GM18858 (cell line): ENCODE results near the gene CCT7.

Source experiments
- ATAC-seq: cut with Tn5 transposase; IDR thresholded peaks from one replicate; pipeline ENCODE4 v1.9.1; 2021; ENCODE audit not compliant: unreplicated experiment

The CCT7 gene

DNA sequence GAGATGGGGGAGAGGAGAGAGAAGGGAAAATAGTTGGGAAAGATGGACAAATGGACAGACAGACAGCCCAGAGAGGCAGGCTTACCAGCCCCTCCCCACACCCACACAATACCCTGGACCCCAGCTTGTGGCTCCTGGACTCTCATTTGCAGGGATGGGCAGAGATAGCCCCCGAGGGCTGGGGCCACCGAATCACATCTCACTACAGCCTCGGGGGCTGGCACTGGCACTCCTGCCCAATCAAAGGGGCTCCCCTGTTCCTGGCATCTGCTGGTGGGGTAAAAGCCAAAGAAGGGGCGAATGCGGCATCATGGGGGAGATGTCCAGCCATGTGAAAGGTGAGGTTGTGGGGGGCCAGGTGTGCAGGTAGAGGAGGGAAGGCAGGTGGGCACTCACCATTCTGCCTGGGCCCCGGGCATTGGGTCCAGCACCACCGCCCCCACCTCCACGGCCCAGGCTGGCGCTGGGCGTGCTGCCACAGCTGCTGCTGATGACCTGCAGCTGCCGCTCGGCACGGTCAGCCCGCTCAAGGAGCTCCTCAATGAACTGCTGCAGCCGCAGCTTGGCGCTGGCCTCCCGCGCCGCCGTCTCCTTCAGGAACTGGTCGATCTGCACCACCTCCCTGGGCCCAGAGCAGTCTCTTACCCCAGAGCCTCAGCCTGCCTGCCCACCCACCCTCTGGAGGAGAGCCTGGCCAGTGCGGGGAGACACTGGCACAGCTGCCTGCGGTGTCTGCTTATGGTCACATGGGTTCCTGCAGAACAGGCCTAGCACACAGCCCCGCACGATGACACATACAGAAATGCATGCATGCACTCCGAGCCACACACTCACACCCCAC, 32.2 kb downstream of the CCT7 start:
- ATAC-seq: no peak

DNA sequence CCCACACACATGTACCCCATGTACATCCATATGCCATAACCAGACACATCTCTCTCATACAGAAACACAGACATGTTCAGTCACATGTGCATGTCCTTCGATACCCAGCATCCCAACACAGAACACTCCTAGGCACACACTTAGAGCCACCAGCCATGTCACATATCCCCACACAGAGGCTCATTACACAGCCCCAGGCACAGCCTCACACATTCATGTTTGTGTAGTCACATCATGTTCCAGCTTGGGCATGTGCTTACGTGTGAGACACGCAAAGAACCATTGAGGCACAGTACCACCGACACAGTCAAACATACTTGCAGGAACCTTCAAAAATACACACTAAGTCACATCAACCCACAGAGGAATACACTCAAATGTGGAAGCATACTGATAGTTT, 32.9 kb downstream of the CCT7 start:
- ATAC-seq: no peak

DNA sequence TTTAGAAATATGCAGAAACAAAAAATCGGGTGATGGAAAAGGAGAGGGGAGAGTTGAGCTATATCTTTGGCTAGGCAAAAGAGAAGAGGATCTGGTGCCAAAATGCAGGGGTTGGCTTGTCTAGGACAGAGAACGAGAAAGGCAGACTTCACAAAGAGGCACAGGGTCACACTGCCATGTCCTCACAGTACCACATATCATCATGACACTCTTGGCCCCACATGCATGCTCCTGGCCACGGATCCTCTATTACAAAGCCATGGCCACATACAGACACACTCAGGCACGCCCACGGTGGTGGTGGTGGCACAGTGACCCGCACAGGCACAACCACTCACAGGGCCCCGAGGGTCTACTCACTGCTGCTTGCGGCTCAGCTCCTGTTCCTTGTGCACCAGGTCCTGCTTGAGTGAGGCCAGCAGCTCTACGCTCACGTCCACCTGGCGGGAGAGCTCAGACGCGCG, 34.3 kb downstream of the CCT7 start:
- no peak for ATAC-seq

DNA sequence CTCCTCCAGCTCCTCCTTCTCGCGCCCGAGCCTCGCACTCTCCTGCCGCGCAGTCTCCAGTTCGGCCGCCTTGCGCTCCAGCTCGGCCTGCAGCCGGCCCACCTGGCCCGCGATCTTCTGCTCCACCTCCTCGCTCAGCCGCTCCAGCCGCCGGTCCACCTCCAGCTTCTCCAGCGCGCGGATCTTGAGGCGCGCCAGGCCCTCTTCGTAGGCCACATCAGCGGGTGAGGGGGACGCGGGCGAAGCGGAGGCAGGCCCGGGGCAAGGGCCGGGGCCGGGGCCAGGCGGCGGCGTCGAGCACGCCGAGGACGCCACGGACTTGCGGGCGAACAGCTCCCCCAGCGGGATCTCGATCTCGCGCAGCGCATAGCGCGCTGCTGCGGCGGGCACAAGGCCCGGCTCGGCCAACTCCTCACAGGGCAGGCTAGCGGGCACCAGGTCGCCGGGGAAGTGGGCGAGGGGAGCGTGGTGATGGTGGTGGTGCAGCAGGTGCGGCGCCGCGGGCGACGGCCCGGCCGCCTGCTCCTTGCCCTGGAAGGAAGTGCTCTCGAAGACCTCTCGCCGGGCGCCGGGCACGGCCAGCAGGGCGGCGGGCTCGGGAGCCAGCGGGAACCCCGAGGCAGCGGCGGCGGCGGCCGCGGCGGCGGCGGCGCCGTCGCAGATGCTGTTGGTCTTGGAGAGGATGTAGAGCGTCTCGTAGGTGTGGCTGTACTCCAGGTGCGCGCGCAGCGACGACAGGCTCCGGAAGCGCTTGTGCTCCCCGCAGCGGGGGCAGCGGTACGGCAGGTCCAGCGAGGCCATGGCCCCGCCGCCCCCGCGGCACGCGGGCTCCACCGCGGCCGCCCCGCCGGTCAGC, 35.0 kb downstream of the CCT7 start:
- no peak for ATAC-seq

DNA sequence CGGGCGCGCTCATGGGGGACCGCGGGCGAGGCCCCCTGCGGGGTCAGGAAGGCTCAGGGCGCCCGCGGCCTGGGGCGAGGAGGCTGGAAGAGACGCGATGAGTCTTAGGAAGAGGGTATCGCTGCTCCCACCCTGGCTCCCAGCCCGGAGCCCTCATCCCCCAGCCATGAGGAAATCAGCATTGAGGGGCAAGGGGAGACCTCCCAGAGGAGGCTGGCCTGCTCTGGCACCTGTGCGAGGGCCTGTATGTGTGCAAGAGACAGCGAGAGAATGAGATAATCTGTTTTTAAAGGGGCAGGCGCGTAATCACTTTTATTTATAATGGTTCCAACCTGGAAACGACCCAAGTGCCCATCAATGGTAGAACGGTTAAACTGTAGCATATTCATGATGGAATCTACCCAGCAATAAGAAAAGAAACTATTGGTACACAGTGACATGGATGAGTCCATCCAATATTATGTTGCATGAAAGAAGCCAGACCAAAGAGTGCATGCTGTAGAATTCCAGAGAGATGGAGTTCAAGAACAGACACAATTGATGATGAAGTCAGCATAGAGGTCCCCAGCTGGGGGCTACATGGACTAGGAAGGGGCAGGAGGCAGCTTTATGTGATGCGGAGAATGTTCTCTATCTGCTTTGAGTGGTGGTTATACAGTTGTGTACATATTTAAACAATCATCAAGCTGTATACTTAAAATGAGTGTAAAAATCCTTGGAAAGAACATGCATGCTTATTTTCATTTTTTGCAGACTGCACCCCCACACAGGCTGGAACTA, 35.8 kb downstream of the CCT7 start:
- ATAC-seq: no peak

DNA sequence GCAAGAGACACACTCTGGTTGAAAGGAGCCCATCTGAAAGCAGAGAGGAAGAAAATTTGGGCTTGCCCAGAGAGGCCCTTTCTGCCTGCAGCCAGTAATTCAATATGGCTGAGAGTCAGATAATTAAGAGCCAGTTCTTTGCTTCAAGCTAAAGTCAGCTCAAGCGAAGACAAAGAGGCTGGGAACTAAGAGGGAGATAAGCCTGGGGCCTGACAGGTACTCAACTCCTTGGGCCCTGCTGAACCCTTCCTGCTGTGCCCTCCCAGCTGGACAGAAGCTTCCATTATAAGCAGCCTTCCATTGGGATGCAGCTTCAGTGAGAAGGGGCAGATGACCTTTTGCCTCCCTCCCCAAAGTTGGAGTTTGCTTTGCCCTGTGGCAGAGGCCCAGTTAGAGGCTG, 38.2 kb downstream of the CCT7 start:
- no peak for ATAC-seq

DNA sequence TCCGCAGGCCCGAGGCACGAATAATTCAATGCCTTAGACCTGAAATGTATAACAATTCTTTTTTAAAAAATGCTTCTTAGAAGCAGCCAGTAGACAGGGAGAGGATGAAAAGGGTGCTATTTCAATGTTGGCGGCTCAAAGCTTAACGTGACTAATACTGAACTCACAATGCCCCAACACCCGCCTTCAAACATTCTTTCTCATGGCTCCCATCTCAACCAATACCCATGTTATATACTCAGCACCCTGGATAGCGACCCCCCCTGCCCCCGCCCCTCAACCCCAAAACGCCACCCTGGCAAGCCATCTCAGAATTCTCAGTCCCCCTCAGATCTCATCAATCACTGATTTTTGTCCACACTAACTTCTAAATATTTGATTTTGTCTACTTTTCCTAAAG, 45.7 kb downstream of the CCT7 start:
- no peak for ATAC-seq

DNA sequence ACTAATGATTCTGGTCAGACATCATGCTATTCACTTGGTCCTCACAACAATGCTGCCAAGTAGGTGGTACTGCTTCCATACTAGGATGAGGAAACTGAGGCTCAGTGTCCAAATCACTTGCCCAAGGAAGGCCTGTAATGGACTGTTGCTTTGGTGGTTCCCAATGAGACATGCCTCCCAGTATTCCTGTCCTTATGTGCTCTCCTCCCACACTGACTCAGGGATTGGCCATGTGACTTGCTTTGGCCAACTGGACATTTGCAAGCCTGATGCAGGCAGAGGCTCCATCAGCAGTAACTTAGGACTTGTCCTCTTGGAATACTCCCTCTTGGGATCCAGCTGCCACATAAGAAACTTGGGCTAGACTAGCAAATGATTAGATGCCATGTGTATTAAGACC, 47.1 kb downstream of the CCT7 start:
- no peak for ATAC-seq

DNA sequence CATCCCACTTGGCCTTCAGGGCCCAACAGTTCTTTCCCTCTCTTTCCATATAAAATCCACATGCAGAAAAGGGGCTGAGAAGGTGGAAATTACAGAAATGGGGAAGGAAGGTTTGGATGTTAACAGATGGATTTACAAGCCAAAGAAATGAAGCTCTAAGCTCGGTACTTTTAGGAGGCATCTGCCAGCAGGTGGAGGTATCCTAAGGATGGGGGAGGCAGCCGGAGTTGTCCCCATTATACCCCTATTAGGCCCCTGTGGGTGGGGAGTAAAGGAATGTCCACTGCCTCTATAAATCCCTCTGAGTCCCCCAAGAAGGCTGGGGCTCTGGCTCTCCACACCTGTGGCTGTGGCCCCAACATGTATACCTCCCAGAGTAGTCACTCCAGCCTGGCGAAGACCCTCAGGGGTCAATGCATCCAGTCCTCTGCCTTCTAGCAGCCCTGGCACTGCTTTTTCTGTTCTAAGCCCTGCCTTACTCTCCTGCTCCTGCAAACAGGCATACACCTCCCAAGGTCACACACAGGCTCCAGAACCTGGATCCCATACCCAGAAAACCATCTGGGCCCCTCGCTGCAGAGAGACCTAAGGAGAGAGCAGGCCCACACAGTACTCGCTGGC, 48.9 kb downstream of the CCT7 start:
- ATAC-seq: no peak

DNA sequence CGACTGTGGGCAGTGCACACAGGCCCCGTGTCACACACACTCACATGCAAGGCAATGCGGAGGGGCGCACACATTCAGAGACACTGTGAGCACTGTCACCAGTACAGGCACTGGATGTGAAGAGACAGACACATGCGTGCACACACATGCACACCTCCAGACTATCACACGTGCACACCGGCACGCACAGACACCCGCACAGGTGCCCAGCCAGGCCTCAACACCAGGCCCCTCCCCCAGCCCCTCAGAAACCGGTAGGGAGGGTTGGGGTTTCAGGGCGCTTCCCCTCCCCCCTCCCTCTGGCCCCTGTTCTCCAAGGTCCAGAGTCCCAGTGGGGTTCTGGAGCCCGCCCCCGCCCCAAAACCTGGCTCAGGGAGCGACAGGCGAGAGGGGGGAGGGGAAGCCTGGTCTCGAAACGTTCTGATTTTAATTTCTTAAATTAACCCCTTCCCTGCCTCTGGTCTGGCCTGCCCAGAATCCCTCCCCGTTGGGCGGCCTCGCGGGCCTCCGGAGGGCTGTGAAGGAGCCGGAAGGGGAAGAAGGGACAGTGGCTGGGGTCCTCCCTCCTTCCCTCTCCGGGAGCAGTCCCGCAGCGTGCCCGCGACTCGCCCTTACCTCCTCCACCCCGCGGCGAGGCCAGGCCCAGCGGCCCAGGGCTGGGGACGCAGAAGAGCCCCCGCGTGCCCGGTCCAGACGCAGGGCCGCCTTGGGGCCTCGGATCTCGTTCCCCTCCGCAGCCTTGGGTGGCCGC, 49.6 kb downstream of the CCT7 start:
- peak; percentile 4 for ATAC-seq

DNA sequence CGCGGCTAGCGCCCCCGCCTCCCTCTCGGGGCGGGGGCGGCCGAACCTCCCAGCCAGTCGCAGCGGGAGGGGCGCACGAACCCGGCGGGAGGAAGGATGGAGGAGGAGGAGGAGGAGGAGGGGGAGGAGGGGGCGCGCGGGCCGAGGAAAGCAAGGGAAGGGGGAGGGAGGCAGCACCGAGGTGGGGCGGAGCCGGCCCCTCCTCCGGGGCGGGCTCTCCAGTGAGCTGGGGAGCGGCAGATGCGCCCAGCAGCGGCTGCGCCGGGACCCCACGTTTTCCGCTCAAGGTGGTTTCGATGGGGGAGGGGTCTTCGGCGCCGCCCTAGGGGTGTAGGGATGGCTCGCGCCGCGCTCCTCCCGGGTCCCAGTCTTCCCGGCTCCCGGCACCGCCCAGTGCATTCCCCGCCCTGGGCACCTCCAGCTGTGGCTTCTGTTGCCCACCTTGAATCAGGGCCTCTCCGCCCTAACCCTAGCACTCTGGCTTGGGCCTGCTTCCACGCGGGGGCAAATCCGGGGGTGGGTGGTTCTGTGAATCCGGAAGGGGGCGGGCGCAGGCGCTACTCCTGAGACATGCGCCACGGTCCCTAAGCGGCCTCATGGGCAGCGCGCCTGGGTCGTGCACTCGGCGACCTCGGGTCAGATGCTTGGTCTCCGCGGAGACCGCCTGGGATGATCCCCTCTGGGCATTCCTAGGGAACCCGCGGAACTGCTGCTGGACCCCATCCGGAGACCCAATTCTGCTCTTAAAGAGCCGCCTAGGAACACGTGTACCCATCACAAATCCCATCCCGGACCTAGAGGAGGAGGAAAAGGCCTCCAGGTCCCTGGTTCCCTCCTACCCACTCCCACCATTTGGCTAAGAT, 50.4 kb downstream of the CCT7 start, which contains the start of gene FBXO41:
Gene FBXO41 (minus strand): TSS at position 183 of the 863 bp plus-strand sequence. CDS start 14,848 bp downstream, outside the sequence.
- ATAC-seq: peak; percentile 60

DNA sequence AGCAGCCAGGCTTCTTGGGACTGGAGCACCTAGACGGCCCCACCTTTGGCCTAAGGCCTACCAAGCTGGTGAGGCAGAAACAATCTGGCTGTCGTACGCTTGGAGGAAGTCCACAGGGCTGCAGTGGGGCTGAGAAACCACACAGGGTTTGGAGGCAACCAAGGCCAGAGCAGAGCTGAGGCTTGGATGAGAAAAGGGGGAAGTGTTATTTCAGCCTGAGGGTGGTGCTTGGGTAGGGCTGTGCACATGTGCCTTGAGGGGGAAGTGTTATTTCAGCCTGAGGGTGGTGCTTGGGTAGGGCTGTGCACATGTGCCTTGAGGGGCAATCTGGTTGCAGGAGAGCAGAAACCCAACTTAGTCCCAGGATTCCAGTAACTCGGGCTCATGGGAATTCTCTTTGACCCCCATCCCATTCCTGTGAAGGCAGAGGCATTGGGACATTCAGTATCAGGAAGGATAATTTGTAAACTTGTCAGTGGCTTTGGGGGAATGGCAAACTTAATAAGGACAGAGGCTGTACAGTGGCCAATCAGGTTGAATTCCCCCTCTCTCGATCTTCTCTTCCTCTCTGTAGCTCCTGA, 51.1 kb downstream of the CCT7 start:
- ATAC-seq: peak; percentile 67

DNA sequence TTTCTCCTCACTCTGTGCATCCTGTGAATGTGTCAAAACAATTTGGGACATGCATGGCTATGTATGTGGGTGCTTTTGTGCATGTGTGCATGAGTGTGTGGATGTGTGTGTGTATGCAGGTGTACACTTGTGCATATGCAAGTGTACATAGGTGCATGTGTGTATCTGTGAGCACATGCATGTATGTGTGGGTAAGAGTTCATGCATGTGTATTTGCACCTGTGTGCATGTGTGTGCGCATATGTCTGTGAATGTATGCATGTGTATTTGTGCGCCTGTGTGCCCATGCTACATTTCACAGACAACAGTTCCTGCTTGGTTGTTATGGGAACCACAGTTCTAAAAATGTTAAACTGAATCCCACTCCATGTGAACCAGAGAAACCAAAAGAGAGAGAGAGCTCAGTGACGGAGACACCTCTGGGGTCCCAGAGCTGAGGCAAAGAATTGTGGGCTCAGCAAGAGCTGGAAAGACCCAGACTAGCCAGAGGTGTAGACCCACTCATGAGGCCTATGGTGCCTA, 52.1 kb downstream of the CCT7 start:
- ATAC-seq: no peak

DNA sequence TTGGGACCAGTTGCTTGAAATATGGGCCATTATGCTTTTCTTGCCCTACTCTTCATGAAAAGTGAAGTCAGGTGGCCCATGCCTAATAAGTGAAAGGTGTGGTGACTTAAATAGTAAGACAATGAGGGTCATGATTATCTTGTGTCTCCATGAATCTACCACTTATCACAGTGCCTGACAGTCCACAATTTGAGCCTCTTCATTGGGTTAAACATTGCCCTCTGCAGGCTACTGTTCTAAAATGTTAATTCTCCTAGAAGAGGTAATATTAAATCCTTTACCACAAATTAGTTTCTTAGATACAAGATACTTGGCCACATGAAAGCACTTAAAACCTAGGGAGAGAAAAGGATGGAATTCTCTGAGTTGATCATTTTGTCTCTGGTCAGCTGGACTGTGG, 55.2 kb downstream of the CCT7 start:
- ATAC-seq: no peak

DNA sequence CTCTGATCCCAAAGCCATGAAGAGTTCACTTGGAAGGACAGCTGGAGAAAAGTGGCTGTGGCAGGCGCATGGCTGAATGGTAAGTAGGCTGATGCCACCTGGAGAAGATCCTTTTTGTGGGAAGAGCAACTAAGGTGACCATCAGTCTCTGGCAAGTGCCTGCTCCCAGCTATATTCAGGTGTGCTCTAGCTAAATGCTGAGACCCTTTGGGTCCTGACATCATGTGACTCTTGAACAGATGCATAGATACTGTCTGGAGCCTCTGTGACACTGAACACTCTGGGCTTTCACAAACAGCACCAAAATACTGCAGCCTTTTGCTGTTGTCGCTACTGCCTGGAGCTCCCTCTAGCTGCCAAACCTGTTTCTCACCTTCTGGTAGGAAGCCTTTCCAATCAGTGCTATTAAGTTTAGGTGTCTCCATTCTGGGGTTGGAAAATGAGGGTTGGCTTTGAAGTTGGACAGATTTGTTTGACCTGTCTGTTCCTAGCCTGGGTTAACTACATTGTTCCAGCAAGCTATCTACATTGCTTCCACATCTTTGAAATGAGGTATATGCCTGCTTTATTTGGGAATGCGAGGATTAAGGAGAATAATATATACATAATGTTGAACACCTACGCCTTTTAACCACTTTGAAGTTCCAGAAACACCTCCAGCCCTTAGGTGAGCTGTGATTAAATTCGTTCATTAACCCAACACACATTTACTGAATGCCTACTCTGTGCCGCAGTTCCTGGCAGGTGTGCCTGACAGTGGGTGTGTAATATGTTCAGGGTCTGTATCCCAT, 56.1 kb downstream of the CCT7 start:
- no peak for ATAC-seq

DNA sequence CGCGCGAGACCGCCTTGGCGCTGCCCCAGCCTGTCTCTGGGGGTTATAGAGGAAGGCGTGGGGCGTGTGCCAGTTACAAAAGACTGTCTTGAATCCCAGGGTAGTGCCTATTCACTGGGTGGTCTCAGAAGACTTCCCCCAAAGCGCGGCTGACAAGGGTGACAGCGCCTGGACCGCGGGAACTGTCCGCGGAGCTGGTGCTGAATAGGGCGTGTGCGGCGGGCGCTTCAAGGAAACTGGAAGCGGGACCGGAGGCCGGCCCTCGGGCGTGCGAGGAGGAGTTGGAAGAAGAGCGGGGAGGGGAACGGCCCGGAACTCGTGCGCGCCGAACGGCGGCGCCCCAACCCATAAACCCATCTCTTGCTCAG, 57.0 kb downstream of the CCT7 start:
- ATAC-seq: no peak

DNA sequence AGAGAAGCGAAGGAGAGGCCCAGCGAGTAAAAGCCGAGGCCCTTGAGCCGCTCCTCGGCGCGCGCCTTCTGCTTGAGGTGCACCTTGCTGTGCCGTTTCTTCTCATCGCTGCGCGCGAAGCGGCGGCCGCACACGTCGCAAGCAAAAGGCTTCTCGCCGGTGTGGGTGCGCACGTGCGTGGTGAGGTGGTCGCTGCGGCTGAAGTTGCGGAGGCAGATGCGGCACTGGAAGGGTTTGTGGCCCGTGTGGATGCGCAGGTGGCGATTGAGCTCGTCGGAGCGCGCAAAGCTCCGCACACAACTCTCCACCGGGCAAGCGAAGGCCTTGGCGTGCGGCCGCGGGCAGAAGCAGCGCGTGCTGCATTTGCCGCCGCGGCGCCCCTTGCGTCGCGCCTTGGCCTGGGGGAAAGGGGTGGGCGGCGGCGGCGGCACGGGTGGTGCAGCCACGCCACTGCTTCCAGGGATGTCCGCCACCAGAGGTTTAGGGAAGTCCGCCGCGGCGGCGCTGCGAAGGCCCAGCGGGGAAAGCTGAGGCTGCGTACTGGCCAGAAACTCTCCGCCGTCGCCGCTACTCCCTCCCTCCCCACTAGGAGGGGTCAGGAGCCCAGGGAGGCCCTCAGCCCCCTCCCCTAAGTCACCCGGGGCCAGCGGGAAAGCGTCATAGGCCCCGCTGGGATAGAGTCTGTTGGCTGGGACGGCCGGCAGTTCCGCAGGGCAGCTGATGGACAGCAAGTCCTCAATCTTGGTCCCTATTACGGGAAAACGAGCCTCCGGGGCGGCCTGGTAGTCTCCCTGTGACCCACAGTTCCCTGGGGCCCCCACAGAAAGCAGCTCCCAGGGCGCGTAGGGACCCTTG, 57.6 kb downstream of the CCT7 start:
- ATAC-seq: no peak
